Stimulated activated CD8-positive, alpha-beta memory T cell treated with anti-CD3 and anti-CD28 coated beads, Interleukin-15, amount 100 ng/mL, for 48 hours (primary cell): ENCODE measurements around the gene RHBG.
"Not testable (repeated sequence)": the region's sequence is repeated elsewhere in the genome, so short reads cannot be mapped to it uniquely, and the experiment has no call there.

Experiments used
- DNase-seq, 2 donors: peaks; one replicate each; pipeline ENCODE4 v3.0.0-alpha.2; 2020; ENCODE audit warnings: low read depth in 2 of 2

Gene RHBG, protein sequence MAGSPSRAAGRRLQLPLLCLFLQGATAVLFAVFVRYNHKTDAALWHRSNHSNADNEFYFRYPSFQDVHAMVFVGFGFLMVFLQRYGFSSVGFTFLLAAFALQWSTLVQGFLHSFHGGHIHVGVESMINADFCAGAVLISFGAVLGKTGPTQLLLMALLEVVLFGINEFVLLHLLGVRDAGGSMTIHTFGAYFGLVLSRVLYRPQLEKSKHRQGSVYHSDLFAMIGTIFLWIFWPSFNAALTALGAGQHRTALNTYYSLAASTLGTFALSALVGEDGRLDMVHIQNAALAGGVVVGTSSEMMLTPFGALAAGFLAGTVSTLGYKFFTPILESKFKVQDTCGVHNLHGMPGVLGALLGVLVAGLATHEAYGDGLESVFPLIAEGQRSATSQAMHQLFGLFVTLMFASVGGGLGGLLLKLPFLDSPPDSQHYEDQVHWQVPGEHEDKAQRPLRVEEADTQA

DNA sequence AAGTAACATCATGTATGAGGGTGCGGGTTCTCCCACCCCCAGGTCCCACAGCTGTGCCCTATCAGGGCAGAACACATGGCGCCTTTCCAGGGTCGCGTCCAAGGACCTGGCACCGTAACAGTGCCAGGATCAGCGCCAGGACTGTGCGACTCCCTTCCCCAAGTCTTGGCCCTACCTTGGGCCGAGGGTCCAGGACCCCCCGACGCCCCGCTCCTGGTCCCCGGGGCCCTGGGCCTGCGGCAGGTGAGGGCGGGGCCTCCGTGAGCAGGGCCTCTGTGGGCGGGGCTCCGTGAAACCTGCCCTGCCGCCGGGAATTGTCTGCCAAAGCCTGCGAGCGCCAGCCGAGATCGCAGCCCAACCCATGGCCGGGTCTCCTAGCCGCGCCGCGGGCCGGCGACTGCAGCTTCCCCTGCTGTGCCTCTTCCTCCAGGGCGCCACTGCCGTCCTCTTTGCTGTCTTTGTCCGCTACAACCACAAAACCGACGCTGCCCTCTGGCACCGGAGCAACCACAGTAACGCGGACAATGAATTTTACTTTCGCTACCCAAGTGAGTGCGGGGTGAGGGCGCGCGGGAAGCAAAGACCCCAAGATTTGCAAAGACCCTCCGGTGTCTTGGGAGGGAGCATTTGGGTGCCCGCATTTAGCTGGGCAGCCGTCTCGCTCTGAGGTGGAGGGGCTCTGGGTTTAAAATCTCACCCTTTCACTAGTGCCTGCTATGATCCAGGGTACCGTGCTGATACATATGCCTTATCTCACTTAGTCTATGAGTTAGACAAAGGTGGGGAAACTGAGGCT is at the start of gene RHBG:
Gene RHBG (plus strand): TSS at position 323 of the 796 bp plus-strand sequence. CDS start 39 bp downstream, at position 362.
- DNase-seq: no peak

DNA sequence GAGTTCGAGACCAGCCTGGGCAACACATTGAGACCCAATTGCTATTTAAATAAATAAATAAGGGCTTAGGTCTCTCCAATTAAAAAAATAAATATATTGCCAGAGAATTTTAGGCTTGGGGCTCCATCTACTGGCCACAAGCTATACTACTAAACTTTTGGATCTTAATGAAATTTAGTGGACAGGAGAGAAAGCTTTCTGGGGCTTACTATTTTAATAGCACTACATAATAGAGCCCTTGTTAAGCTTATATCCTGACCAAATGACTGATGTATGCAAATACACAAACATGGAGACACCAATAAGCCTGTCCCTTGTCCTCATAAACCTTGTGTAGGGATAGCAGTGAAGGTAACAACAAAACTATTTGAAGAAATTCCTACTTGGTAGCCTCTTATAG is 49.3 kb upstream of the RHBG start:
- DNase-seq: no peak

DNA sequence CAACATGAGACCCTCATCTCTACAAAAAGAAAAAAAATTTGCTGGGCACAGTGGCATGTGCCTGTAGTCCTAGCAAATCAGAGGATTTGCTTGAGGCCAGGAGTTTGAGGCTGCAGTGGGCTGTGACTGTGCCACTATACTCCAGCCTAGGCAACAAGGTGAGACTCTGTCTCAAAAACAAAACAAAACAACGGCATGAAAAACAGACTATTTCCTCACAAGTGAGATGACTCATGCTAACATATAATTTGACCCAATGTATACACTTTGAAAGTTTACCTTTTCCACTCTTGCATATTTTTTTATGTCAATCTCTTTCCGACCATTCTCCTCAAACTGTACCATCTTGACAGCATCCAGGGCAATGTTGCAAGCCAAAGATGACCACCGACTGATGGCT is 48.5 kb upstream of the RHBG start:
- DNase-seq: no peak

DNA sequence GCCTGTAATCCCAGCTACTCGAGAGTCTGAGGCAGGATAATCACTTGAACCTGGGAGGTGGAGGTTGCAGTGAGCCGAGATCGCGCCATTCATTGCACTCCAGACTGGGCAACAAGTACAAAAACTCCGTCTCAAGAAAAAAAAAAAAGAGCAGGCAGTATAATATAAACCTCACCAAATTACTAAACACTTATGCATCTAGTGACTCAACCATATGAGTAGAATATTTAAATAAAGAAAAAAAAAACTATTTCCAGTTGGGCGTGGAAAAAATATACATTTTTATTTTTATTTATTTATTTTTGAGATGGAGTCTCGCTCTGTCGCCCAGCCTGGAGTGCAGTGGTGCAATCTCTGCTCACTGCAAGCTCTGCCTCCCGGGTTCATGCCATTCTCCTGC is 45.8 kb upstream of the RHBG start:
- DNase-seq: not testable (repeated sequence)

DNA sequence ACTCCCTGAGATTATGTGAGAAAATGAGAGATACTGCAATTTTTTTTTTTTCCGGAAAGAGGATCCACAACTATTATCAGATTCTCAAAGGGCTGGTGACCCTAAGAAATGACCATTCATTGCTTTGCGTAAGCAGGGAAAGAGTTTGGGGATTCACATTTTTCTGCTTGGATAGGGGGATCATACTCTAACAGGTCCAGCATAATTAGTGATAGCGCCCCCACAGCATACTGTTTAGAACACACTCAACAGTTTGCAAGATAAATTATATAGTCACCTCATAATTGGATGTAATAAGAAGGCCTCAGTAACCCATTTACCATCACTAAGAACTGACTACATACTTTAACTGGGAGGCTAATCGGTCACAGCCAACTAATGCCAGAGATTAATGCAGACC is 32.8 kb upstream of the RHBG start:
- DNase-seq: no peak

DNA sequence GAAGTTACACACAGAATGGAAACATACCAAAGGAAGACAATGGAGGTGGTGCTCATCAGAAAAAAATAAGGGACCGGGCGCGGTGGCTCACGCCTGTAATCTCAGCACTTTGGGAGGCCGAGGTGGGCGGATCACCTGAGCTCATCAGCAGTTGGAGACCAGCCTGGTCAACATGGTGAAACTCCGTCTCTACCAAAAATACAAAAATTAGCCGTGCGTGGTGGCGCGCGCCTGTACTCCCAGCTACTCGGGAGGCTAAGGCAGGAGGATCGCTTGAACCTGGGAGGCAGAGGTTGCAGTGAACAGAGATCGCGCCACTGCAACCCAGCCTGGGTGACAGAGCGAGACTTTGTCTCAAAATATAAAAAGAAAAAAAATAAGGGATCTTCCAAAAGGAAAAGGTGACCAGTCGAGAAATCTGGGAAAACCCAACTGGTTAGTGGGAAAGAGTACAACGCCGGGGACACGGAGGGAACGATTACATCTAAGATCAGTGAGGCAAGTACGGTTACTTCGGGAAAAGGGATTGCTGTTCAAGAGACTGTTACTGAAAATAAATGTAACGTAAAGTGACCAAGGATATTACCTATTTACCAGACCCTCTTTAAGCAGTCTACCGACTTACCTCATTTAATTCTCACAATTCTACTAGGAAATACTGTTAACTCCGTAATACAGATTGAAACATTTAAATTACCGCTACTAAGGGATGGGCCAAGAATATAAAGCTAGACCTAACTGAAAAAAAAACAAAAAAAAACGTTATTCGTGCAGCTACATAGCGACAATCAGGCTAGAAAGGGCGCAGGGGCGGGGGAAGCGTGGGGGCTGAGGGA is 31.7 kb upstream of the RHBG start:
- no peak for DNase-seq

DNA sequence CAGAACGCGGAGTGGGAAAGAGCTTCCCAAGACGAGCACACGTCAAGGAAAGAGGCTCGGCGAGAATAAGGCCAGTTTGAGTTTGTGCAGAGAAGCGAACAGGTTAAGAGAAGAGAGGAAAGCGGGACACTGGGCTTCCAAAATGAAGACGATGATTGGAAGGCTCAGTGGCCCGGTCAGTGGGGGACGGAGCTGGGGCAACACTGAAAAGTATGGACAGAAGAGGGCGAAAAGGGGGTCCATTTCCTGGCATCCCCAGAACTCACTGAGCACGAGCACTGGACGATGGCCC is 31.2 kb upstream of the RHBG start:
- DNase-seq: no peak

DNA sequence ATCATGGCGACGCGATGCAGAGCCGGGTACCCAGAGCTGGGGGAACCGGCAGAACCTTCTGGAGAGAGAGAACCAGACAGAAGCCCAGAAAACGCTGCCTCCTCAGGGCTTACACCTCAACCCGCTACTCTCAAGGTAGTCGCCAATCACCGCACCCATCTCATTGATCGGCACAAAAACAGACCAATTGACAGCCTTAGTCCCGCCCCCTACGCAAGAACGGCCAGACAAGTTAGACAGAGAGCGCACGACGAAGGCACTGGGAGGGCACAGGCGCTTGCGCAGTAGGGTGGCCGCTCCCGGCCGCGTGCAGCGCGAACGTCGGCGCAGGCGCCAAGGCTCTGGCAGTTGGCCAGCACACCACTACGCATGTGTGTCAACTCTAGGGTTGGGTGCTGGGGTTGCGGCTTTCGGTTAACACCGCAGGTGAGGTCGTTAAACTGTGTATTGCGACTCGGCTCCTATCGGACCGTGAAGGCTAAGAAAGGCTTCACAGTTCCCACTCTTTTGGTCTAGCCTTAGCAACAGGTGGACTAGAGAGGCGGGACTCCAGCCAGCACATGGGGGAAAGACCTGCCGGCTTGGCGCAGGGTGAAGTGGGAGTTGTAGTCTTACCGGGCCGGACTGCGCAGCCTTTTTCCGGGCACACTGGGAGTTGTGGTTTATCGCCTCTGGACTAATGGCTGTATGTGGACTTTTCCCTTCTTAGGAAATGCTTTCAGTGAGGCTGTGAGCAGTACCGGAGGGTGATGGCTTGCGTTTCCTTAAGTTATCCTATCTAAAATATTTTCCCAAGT is 30.6 kb upstream of the RHBG start, which contains the start of the genes CCT3 and TSACC:
Gene CCT3 (minus strand): TSS at position 113 of the 797 bp plus-strand sequence. CDS start 108 bp downstream, at position 5.
Gene TSACC (plus strand): TSS at position 347 of the 797 bp plus-strand sequence. CDS start 1,232 bp downstream, outside the sequence.
- DNase-seq: peak; percentile 99

DNA sequence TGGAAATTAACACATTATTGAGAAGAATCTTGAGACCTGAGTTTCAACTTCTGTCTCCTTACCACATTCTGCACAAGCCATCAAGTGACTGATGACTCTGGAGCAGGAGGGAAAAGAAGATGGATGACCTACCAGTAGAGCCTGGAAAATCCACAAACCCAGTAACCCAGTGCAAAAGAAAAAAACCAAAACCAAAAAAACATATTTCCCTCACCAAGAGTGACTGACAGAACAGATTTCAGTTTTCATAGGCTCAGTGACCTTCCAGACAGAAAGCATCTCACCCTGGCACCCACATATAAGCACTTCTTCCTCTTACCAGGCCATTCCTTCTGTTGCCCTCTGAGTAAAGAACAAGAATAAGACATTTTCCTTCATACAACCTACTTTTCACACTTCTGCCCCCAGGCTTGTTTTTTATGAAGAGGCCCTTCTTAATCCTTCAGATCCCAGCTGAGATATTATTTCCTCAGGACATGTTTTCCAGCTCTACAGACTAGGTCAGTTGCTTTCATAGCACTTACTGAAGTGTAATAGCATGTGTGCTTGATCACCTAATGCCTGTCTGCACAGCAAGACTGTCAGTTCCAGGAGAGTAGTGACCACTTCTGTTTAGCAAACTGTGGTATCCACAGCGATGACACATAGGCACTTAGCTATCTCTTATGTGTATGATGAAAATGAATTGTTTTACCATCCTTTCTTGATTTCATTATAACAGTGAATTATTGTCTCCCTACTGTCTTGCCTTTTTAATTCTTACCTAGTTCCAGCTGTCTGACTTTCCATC is 26.6 kb upstream of the RHBG start:
- no peak for DNase-seq

DNA sequence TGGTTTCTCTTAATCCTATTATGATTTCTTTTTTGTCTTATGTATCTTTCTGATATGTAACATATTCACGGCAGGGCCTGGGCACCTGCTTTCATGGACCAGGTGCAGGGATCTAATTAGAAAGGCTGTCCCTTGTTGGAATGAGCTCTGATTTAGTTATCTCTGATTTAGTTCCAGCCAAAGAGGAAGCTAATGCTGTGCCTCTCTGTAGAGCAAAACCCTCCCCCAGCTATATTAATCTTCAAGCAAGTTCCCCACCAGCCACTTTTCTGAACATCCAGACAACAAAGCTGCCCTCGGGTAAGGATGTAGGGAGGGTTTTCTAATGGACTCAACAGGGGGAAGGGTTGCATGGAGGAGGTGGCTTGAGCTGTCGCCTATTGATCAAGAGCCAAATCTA is 24.6 kb upstream of the RHBG start:
- DNase-seq: no peak

DNA sequence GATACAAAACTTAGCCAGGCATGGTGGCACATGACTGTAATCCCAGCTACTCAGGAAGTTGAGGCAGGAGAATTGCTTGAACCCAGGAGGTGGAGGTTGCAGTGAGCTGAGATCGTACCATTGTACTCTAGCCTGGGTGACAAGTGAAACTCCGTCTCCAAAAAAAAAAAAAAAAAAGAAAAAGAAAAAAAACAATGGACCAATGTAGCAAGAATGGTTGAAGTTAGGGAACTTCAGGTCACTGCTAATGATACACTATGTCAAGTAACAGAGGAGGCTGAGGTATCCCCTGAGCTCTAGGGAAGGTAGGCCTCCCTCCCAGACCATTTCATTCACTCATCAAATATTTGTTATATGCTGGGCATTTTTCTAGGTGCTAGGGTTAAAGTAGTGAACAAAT is 23.0 kb upstream of the RHBG start:
- DNase-seq: not testable (repeated sequence)

DNA sequence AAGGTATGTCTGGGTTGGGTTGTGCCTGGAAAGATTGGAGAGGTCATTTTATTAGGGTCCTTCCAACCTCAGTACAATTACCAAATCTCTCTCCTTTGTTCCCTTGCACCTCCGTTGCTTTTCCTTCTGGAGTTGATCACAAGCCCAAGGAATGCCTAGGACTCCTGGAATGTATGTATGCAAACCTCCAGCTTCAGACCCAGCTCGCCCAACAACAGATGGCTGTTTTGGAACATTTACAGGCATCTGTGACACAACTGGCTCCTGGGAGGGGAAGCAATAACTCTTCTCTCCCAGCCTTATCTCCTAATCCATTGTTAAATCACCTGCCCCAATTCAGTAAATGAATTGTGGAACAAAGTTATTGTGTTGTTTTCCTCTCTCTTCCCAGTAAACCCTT is 22.4 kb upstream of the RHBG start:
- DNase-seq: no peak

DNA sequence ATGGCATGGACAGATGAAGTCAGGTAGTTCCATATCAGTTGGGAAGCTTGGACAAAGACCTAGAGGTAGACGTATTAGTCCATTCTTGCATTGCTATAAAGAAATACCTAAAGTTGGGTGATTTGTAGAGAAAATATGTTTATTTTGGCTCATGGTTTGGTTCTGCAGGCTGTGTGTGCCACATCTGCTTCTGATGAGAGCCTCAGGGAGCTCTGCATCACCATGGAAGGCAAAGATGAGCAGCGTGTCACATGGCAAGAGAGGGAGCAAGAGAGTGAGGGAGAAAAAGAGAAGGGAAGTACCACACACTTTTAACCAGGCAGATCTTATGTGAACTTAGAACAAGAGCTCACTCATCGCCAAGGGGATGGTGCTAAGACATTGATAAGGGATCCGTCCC is 21.7 kb upstream of the RHBG start:
- DNase-seq: no peak

DNA sequence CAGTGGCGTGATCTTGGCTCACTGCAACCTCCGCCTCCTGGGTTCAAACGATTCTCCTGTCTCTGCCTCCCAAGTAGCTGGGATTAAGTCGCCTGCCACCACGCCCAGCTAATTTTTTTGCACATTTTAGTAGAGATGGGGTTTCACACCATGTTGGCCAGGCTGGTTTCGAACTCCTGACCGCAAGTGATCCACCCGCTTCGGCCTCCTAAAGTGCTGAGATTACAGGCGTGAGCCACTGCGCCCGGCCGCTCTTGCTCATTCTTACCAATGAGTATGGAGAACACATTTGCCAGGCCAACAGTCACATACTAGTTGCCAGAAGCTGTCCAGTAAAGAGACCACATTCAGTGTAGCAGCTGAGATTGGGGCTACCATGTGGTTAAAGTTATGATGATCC is 16.5 kb upstream of the RHBG start:
- DNase-seq: not testable (repeated sequence)

DNA sequence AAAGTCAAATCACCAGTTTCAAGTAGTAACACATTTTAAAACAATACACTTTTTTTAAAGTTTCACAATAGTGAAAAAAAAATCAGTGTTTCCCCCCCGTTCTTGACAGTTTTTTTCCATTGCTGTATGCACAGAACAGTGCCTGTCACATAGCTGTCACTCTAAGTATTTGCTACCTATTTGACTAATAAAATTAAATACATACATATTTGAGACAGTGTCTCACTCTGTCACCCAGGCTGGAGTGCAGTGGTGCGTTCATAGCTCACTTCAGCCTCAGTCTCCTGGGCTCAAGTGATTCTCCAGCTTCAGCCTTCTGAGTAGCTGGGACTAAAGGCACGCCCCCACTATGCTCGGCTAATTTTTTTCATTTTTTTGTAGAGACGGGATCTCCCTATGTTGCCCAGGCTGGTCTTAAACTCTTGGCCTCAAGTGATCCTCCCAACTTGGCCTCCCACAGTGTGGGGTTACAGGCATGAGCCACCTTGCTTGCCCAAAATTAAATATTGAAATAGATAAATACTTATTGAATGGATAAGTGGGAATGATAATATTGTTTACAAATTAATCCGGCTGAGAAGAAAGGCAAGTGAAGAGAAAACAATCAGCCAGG is 12.6 kb upstream of the RHBG start:
- DNase-seq: no peak

DNA sequence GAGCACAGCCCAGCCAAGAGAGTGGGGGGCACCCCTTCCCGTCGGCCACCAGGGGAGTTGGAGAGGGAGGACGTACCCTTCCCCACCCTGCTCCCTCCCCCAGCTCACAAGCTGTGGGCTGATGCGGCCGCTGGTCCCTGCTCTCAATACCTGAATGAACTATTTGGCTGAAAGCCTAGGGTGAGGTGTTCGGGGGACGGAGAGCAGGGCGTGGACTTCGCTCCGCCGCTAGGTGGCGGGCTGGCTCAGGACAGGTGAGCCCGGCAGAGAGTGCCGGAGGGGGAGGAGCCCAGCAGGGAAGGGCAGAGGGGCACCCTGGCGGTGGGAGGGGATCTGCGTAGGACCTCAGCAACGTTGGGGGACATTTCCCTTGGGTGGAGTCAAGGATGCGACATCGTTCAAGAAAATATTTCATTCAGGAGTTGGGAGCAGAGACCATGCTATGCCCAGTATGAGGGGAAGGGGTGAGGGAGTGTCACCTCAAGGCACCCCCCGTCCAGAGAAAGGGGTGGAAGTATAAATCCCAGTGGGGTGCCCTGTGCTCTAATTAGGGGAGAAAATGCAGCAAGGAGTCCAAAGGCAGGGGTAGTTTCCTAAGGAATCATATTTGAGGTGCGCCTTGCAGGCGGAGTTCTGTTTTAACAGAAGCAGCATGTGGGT is 12.0 kb upstream of the RHBG start:
- DNase-seq: peak; percentile 46 to 63

DNA sequence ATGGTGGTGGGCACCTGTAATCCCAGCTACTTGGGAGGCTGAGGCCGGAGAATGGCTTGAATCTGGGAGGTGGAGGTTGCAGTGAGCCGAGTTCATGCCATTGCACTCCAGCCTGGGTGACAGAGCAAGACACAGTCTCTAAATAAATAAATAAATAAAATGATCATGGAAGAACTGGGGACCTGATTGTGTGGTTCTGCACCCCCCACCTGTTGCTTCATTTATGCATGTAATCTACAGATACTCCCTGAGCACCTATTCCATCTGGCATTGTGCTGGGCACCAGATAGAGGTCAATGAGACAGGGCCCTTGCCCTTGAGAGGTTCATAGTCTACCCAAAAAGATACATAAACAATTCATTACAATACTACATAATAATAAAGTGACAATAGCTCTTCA is 11.0 kb upstream of the RHBG start:
- no peak for DNase-seq

DNA sequence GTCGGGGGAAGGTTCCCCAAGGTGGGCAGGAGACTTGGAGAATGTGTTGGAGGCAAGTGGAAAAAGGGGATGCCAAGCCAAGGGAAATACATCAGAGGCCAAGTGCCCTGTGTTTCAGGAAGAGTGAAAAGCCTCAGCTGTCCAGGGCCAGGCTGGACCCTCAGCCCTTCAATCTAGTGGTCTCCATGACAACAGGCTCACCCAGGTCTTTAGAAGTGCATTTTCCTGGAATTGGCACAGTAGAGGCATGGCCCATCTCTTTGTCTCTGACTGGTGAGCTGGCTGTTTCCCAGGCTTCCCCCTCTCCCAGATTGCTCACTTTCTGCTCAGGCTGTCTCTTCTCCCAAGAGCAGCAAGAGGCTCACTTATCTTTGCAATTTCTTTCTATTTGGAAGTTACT is 10.4 kb upstream of the RHBG start:
- DNase-seq: no peak

DNA sequence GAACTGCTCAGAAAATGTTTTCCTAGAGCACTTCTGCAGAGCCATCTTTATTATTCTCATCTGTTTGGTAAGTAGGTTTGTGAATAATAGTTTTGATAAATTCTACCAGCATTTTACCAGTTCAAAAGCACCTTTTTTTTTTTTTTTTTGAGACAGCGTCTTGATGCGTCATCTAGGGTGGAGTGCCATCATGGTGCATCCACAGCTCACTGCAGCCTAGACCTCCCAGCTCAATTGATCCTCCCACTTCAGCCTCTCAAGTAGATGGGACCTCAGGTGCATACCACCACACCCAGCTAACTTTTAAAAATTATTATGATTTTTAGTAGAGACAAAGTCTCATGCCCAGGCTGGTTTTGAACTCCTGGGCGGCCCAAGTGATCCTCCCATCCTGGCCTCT is 9.8 kb upstream of the RHBG start:
- no peak for DNase-seq
